ENCODE measurements around the gene CNIH2. TPM values are rescaled to one million over a fixed set of nuclear protein-coding genes. Genes with fewer than 3 reads are reported as not detected.

CNIH2 gene
- polyA plus RNA-seq, 1 donor from 2014 or later = 47.9 TPM

DNA sequence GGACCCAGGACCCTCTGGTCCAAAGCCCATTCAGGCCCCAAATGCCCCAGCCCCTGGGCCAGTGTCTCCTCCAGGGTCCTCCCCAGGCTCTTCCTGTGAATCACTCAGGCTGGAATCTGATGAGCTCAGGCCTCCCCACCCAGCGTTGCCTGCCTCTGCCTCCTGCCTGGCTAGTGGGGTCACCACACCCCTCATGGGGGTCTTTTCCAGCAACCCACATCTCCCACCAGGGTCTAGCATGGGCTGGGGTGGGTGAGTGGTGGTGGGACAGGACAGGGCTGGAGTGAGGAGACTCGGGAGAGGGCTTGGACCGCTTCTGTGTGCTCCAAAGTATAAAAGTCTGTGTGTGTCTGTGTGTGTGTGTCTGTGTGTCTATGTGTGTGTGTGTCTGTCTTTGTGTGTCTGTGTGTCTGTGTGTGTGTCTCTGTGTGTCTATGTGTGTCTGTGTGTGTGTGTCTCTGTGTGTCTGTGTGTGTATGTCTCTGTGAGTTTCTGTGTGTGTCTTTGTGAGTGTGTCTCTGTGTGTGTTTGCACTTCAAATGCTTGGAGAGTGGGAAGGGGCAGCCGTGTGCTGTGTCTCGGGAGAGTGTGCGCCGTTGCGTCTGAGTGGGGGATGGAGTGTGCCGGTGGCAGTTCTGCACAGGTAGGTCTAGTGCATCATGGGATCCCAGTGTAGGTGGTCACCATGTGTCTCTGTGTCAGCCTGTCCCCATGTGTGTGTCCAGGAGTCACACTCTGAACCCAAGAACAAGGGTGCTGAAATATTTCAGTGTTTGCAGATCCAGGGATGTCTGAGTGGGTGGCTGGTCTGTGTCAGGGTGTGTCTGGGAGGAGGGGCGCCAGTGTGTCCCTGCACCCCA, 49.4 kb downstream of the CNIH2 start:
- no peak for TF ChIP-seq EP300 (conservative IDR thresholded peaks at IDR 0.05; ENCODE audit: poor library complexity, severe bottlenecking)
- TF ChIP-seq EZH2 (IDR thresholded peaks at IDR 0.05; ENCODE audit: borderline replicate concordance, insufficient read depth, low read length, poor library complexity, severe bottlenecking) = no peak
- no peak for TF ChIP-seq POLR2AphosphoS5 (IDR thresholded peaks at IDR 0.05)
- TF ChIP-seq TAF1 (IDR thresholded peaks at IDR 0.05; ENCODE audit: low read depth) = no peak
- no peak for TF ChIP-seq MXI1 (conservative IDR thresholded peaks at IDR 0.05; ENCODE audit: poor library complexity, severe bottlenecking)
- no peak for TF ChIP-seq RAD21 (conservative IDR thresholded peaks at IDR 0.05)
- TF ChIP-seq SMC3 (conservative IDR thresholded peaks at IDR 0.05; ENCODE audit: poor library complexity) = no peak
- TF ChIP-seq, protein P1, sequence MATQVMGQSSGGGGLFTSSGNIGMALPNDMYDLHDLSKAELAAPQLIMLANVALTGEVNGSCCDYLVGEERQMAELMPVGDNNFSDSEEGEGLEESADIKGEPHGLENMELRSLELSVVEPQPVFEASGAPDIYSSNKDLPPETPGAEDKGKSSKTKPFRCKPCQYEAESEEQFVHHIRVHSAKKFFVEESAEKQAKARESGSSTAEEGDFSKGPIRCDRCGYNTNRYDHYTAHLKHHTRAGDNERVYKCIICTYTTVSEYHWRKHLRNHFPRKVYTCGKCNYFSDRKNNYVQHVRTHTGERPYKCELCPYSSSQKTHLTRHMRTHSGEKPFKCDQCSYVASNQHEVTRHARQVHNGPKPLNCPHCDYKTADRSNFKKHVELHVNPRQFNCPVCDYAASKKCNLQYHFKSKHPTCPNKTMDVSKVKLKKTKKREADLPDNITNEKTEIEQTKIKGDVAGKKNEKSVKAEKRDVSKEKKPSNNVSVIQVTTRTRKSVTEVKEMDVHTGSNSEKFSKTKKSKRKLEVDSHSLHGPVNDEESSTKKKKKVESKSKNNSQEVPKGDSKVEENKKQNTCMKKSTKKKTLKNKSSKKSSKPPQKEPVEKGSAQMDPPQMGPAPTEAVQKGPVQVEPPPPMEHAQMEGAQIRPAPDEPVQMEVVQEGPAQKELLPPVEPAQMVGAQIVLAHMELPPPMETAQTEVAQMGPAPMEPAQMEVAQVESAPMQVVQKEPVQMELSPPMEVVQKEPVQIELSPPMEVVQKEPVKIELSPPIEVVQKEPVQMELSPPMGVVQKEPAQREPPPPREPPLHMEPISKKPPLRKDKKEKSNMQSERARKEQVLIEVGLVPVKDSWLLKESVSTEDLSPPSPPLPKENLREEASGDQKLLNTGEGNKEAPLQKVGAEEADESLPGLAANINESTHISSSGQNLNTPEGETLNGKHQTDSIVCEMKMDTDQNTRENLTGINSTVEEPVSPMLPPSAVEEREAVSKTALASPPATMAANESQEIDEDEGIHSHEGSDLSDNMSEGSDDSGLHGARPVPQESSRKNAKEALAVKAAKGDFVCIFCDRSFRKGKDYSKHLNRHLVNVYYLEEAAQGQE (IDR thresholded peaks at IDR 0.05; ENCODE audit: borderline replicate concordance) = no peak
- TF ChIP-seq, protein P2, sequence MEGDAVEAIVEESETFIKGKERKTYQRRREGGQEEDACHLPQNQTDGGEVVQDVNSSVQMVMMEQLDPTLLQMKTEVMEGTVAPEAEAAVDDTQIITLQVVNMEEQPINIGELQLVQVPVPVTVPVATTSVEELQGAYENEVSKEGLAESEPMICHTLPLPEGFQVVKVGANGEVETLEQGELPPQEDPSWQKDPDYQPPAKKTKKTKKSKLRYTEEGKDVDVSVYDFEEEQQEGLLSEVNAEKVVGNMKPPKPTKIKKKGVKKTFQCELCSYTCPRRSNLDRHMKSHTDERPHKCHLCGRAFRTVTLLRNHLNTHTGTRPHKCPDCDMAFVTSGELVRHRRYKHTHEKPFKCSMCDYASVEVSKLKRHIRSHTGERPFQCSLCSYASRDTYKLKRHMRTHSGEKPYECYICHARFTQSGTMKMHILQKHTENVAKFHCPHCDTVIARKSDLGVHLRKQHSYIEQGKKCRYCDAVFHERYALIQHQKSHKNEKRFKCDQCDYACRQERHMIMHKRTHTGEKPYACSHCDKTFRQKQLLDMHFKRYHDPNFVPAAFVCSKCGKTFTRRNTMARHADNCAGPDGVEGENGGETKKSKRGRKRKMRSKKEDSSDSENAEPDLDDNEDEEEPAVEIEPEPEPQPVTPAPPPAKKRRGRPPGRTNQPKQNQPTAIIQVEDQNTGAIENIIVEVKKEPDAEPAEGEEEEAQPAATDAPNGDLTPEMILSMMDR (IDR thresholded peaks at IDR 0.05; ENCODE audit: poor library complexity, severe bottlenecking) = no peak
- Histone ChIP-seq H2AFZ (ENCODE audit: low read depth, low read length) (no peak overlapping the region), H4K20me1 (ENCODE audit: insufficient read depth) (no peaks in the 10 kb centered on the region), H3K27me3 (ENCODE audit: insufficient read depth, low read depth, low read length) (no peaks in the 10 kb centered on the region), H3K4me2 (ENCODE audit: low read length) (no peak overlapping the region), H3K4me3 (ENCODE audit: low read length) (no peak overlapping the region), H3K9me2 (ENCODE audit: insufficient read depth, low read length) (no peaks in the 10 kb centered on the region), H3K27ac (ENCODE audit: low read length) (no peak overlapping the region), H3K79me2 (replicated peaks; ENCODE audit: insufficient read depth, low read length) (no peaks in the 10 kb centered on the region), H3K9ac (ENCODE audit: low read length) (no peak overlapping the region), H3F3A (ENCODE audit: insufficient read depth, low read length, poor library complexity, severe bottlenecking) (no peaks in the 10 kb centered on the region), H3K9me3 (ENCODE audit: low read length) (no peaks in the 10 kb centered on the region), H3K36me3 (ENCODE audit: insufficient read depth, low read length) (no peaks in the 10 kb centered on the region)

GRCh38 chr11:66328031-66328301, 50.0 kb downstream of the CNIH2 start:
- Histone ChIP-seq H3K27ac (ENCODE audit: low read length) (no peak overlapping the region), H3K79me2 (replicated peaks; ENCODE audit: insufficient read depth, low read length) (no peaks in the 10 kb centered on the region), H3K27me3 (ENCODE audit: insufficient read depth, low read depth, low read length) (no peaks in the 10 kb centered on the region), H3F3A (ENCODE audit: insufficient read depth, low read length, poor library complexity, severe bottlenecking) (no peaks in the 10 kb centered on the region), H4K20me1 (ENCODE audit: insufficient read depth) (no peaks in the 10 kb centered on the region), H2AFZ (ENCODE audit: low read depth, low read length) (no peak overlapping the region), H3K36me3 (ENCODE audit: insufficient read depth, low read length) (no peaks in the 10 kb centered on the region), H3K9ac (ENCODE audit: low read length) (no peak overlapping the region), H3K4me2 (ENCODE audit: low read length) (no peak overlapping the region), H3K4me3 (ENCODE audit: low read length) (no peak overlapping the region), H3K9me3 (ENCODE audit: low read length) (no peaks in the 10 kb centered on the region), H3K9me2 (ENCODE audit: insufficient read depth, low read length) (no peaks in the 10 kb centered on the region)
- TF ChIP-seq EZH2 (IDR thresholded peaks at IDR 0.05; ENCODE audit: borderline replicate concordance, insufficient read depth, low read length, poor library complexity, severe bottlenecking) (no peak), POLR2AphosphoS5 (IDR thresholded peaks at IDR 0.05) (no peak), TAF1 (IDR thresholded peaks at IDR 0.05; ENCODE audit: low read depth) (no peak), MXI1 (conservative IDR thresholded peaks at IDR 0.05; ENCODE audit: poor library complexity, severe bottlenecking) (no peak), EP300 (conservative IDR thresholded peaks at IDR 0.05; ENCODE audit: poor library complexity, severe bottlenecking) (no peak), SMC3 (conservative IDR thresholded peaks at IDR 0.05; ENCODE audit: poor library complexity) (no peak), RAD21 (conservative IDR thresholded peaks at IDR 0.05) (no peak)
- TF ChIP-seq, protein P1 (IDR thresholded peaks at IDR 0.05; ENCODE audit: borderline replicate concordance) = no peak
- TF ChIP-seq, protein P2 (IDR thresholded peaks at IDR 0.05; ENCODE audit: poor library complexity, severe bottlenecking) = no peak

Measured in neural cell (in vitro differentiated cells).